Ishikawa (cell line): Measurements from ENCODE around the gene WDFY2.

ENCODE experiments used
- CEBPB ChIP-seq: IDR thresholded peaks from 2 replicates; pipeline ENCODE4 v1.6.1; 2012
- CREB1 ChIP-seq: IDR thresholded peaks from 2 replicates; pipeline ENCODE4 v1.6.1; 2012; ENCODE audit warnings: low read depth
- EGR1 ChIP-seq: IDR thresholded peaks from 2 replicates; pipeline ENCODE4 v1.6.1; 2012
- EP300 ChIP-seq: IDR thresholded peaks from 2 replicates; pipeline ENCODE4 v1.6.1; 2012; ENCODE audit warnings: borderline replicate concordance
- FOXM1 ChIP-seq: IDR thresholded peaks from 2 replicates; pipeline ENCODE4 v1.6.1; 2012; ENCODE audit warnings: low read depth, borderline replicate concordance
- MAX ChIP-seq: IDR thresholded peaks from 2 replicates; pipeline ENCODE4 v1.6.1; 2012
- NFIC ChIP-seq: IDR thresholded peaks from 2 replicates; pipeline ENCODE4 v1.6.1; 2012
- RAD21 ChIP-seq: IDR thresholded peaks from 2 replicates; pipeline ENCODE4 v1.6.1; 2012; ENCODE audit warnings: low read depth
- TAF1 ChIP-seq: IDR thresholded peaks from 2 replicates; pipeline ENCODE4 v1.6.1; 2012; ENCODE audit warnings: low read depth, mild to moderate bottlenecking
- TCF12 ChIP-seq: IDR thresholded peaks from 2 replicates; pipeline ENCODE4 v1.6.1; 2012; ENCODE audit warnings: low read depth
- TEAD4 ChIP-seq: IDR thresholded peaks from 2 replicates; pipeline ENCODE4 v1.6.1; 2012
- USF1 ChIP-seq: IDR thresholded peaks from 2 replicates; pipeline ENCODE4 v1.6.1; 2012
- YY1 ChIP-seq: IDR thresholded peaks from 2 replicates; pipeline ENCODE4 v1.6.1; 2012; ENCODE audit warnings: low read depth
- ZBTB7A ChIP-seq: IDR thresholded peaks from 2 replicates; pipeline ENCODE4 v1.6.1; 2012; ENCODE audit warnings: low read depth
- TF ChIP-seq, protein P1 (sequence below): IDR thresholded peaks from 2 replicates; pipeline ENCODE4 v1.6.1; 2012; ENCODE audit warnings: low read depth, mild to moderate bottlenecking

Gene WDFY2

DNA sequence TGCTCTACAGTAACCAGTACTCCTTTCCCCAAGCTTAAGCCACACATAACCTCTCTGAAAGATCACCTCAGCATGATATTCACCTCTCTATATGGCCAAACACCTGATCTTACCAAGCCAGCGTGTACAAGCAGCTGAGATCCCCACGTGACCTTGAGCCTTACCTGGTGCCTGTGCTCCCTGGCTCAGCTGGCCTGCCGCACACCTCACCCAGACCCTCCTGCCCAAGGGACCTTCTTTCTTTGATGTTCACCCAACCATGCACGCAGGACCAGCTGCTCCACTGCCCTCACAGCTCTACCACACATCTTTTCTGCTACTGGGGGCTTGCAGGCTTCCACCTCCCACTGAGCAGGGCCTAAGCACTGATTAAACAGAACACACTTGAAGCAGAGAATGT, 210.7 kb downstream of the WDFY2 start:
- TF ChIP-seq, protein P1, sequence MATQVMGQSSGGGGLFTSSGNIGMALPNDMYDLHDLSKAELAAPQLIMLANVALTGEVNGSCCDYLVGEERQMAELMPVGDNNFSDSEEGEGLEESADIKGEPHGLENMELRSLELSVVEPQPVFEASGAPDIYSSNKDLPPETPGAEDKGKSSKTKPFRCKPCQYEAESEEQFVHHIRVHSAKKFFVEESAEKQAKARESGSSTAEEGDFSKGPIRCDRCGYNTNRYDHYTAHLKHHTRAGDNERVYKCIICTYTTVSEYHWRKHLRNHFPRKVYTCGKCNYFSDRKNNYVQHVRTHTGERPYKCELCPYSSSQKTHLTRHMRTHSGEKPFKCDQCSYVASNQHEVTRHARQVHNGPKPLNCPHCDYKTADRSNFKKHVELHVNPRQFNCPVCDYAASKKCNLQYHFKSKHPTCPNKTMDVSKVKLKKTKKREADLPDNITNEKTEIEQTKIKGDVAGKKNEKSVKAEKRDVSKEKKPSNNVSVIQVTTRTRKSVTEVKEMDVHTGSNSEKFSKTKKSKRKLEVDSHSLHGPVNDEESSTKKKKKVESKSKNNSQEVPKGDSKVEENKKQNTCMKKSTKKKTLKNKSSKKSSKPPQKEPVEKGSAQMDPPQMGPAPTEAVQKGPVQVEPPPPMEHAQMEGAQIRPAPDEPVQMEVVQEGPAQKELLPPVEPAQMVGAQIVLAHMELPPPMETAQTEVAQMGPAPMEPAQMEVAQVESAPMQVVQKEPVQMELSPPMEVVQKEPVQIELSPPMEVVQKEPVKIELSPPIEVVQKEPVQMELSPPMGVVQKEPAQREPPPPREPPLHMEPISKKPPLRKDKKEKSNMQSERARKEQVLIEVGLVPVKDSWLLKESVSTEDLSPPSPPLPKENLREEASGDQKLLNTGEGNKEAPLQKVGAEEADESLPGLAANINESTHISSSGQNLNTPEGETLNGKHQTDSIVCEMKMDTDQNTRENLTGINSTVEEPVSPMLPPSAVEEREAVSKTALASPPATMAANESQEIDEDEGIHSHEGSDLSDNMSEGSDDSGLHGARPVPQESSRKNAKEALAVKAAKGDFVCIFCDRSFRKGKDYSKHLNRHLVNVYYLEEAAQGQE, result no peak
- no peak for TF ChIP-seq FOXM1
- no peak for TF ChIP-seq ZBTB7A
- no peak for TF ChIP-seq USF1
- no peak for TF ChIP-seq RAD21
- TF ChIP-seq NFIC, result no peak
- no peak for TF ChIP-seq CREB1
- TF ChIP-seq MAX, result no peak
- TF ChIP-seq TCF12, result no peak
- no peak for TF ChIP-seq YY1
- TF ChIP-seq TEAD4, result no peak
- no peak for TF ChIP-seq CEBPB
- no peak for TF ChIP-seq TAF1
- no peak for TF ChIP-seq EP300
- no peak for TF ChIP-seq EGR1

GRCh38 chr13:51795419-51795818, 211.2 kb downstream of the WDFY2 start:
- TF ChIP-seq ZBTB7A (no peak), TEAD4 (no peak), TCF12 (no peak), FOXM1 (no peak)

DNA sequence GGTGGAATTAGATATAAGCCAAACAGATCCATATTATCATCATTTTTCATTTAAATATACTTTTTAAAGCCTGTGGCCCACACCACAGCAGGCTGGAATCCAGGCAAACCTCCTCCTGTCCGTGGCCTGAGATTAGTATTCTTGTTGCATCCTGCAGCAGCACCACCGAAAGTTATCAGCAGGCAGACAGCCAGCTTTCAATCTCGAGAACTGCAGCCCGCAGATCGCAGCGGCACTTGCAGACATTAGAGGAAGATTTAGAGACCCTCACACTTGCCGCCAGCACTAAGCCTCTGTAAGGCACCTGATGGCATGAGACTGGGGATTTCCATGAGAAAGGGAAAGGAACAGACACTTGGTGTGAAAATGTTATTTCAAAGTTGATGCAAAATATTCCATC, 212.3 kb downstream of the WDFY2 start:
- TF ChIP-seq YY1 (no peak), USF1 (no peak), ZBTB7A (no peak), RAD21 (no peak), EGR1 (no peak), TAF1 (no peak), FOXM1 (no peak), CREB1 (no peak), EP300 (no peak), CEBPB (no peak), MAX (no peak), TEAD4 (no peak), TCF12 (no peak), NFIC (no peak)
- TF ChIP-seq, protein P1, result no peak

GRCh38 chr13:51797664-51798488, 213.6 kb downstream of the WDFY2 start:
- TF ChIP-seq TEAD4, result 0 out of 2 replicates have a peak, but pooled peaks have one; percentile 22
- TF ChIP-seq, protein P1, result no peak
- TF ChIP-seq EP300, result no peak
- TF ChIP-seq RAD21, result peak; percentile 96

DNA sequence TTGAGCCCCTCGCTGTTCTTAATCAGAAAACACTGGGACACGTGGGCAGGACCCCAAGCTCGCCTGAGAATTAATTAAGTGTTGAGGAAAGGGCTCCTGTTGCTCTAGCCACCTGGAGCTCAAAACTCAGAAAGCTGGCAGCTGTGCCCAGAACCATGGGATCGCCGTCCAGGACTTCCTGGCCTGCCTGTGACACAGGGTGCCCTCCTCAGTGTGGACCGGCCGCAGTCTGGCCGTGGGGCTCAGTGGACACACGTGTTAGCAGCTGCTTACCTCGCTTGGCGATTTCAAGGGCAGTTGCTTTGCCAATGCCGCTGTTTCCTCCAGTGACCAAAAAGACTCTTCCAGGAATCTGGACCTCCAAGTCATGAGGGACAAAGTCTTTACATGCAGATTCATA, 215.0 kb downstream of the WDFY2 start:
- TF ChIP-seq USF1 (no peak), TEAD4 (no peak), CEBPB (no peak), TCF12 (no peak), RAD21 (no peak), CREB1 (no peak), FOXM1 (no peak), TAF1 (no peak), EGR1 (no peak), ZBTB7A (no peak), YY1 (no peak), MAX (no peak), NFIC (no peak), EP300 (no peak)
- TF ChIP-seq, protein P1, result no peak
